ENCODE results near the gene NOL11.

Gene NOL11

DNA sequence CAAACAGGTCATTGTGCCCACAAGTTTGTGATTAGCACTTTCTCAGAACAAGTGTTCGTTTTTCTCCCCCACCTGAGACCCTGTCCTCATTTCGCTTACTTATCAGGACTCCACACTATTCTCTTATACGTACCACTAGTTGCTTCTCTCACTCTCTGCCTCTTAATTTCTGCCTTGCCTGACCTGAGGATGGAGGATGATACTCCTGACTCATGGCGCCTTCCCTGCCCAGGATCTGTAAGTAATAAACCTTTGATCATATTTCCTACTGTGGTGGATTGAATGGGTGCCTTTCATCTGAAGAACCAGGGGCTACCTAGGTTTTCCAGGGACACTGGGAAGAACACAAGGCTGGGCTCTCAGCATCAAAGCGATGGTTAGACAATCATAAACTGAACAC, 67.8 kb downstream of the NOL11 start:
- H3K9me2 ChIP-seq (replicated peaks; ENCODE audit: low read depth, low read length) = no peaks in the 10 kb centered on the region
- H3K9me3 ChIP-seq (ENCODE audit: insufficient read depth, low read depth, low read length) = no peaks in the 10 kb centered on the region
- H3F3A ChIP-seq (ENCODE audit: low read depth) = peaks cover 7% of the 10 kb centered on the region; the same call in 1 of the 2 replicates
- peak overlapping the region; percentile 63 for H3K9ac ChIP-seq (ENCODE audit: low read depth, low read length, poor library complexity, severe bottlenecking)
- H3K27me3 ChIP-seq (ENCODE audit: insufficient read depth, low read length, poor library complexity, severe bottlenecking) = no peaks in the 10 kb centered on the region
- no peaks in the 10 kb centered on the region for H4K20me1 ChIP-seq (ENCODE audit: insufficient read depth, low read length, poor library complexity, severe bottlenecking)
- peaks cover 34% of the 10 kb centered on the region for H3K4me1 ChIP-seq (ENCODE audit: insufficient read depth, low read length, poor library complexity, severe bottlenecking)
- H3K36me3 ChIP-seq (ENCODE audit: insufficient read depth, low read length) = no peaks in the 10 kb centered on the region
- H3K79me2 ChIP-seq (ENCODE audit: insufficient read depth, low read length) = no peaks in the 10 kb centered on the region
- H3K4me2 ChIP-seq (ENCODE audit: low read depth, low read length, poor library complexity, severe bottlenecking) = peak overlapping the region; percentile 79
- no peak overlapping the region for H2AFZ ChIP-seq (ENCODE audit: low read length)
- H3K4me3 ChIP-seq (ENCODE audit: low read length, poor library complexity, severe bottlenecking) = peak overlapping the region; percentile 67
- TF ChIP-seq, protein P1, sequence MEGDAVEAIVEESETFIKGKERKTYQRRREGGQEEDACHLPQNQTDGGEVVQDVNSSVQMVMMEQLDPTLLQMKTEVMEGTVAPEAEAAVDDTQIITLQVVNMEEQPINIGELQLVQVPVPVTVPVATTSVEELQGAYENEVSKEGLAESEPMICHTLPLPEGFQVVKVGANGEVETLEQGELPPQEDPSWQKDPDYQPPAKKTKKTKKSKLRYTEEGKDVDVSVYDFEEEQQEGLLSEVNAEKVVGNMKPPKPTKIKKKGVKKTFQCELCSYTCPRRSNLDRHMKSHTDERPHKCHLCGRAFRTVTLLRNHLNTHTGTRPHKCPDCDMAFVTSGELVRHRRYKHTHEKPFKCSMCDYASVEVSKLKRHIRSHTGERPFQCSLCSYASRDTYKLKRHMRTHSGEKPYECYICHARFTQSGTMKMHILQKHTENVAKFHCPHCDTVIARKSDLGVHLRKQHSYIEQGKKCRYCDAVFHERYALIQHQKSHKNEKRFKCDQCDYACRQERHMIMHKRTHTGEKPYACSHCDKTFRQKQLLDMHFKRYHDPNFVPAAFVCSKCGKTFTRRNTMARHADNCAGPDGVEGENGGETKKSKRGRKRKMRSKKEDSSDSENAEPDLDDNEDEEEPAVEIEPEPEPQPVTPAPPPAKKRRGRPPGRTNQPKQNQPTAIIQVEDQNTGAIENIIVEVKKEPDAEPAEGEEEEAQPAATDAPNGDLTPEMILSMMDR (conservative IDR thresholded peaks at IDR 0.05; ENCODE audit: low read length) = no peak
- TF ChIP-seq EZH2phosphoT487 (IDR thresholded peaks at IDR 0.05; ENCODE audit: borderline replicate concordance) = no peak

All from Loucy (cell line).